Measurements from ENCODE around the gene CTIF.

GRCh38 chr18:48544661-48545415, 6.0 kb downstream of the CTIF start:
- TF ChIP-seq CTCF (IDR thresholded peaks at IDR 0.05 in 8 of 11, conservative IDR thresholded peaks at IDR 0.05 in 3 of 11), result no peak
- no peak for TF ChIP-seq POLR2A (IDR thresholded peaks at IDR 0.05)
- TF ChIP-seq POLR2AphosphoS5 (IDR thresholded peaks at IDR 0.05), result no peak
